NCI-H460 (cell line): ENCODE results near the gene PRICKLE3. TPM values are rescaled to one million over a fixed set of nuclear protein-coding genes. Genes with fewer than 3 reads are reported as not detected.
A peak's percentile ranks its signal among the peaks of the same experiment; 100 is the strongest.
"Not testable (repeated sequence)": the region's sequence is repeated elsewhere in the genome, so short reads cannot be mapped to it uniquely, and the experiment has no call there.

Source experiments
- DNase-seq: peaks from one replicate; pipeline ENCODE4 v3.0.0-alpha.2; 2016; ENCODE audit warnings: low read depth; ENCODE audit errors: extremely low read depth
- total RNA-seq: library from RNA; depleted of rRNA; stranded (reverse); fragments of >200 nt; shearing (Covaris generic); gene quantifications from 2 replicates; pipeline ENCODE4 v1.2.3, GENCODE V29; 2014

PRICKLE3 gene
- total RNA-seq, 1 experiment from 2014 or later, result 13.3 TPM

DNA sequence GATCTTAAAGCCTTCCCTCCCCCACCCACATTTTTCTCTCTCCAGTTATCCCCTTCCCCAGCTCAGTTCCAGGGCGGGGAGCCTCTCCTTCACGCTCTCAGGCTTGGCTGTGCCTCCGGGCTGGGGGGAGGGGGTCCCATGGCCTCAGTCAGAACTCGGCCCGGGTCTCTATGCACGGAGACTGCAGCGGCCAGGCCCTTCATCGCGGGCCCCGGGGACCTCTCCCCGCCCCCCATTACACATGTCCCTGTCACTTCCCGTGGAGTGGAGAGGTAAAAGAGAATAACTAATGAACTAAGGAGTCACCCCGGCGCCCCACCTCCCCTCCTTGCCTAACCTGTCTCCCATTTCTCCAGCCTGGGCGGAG lies 838 bp upstream of the PRICKLE3 start:
- no peak for DNase-seq

DNA sequence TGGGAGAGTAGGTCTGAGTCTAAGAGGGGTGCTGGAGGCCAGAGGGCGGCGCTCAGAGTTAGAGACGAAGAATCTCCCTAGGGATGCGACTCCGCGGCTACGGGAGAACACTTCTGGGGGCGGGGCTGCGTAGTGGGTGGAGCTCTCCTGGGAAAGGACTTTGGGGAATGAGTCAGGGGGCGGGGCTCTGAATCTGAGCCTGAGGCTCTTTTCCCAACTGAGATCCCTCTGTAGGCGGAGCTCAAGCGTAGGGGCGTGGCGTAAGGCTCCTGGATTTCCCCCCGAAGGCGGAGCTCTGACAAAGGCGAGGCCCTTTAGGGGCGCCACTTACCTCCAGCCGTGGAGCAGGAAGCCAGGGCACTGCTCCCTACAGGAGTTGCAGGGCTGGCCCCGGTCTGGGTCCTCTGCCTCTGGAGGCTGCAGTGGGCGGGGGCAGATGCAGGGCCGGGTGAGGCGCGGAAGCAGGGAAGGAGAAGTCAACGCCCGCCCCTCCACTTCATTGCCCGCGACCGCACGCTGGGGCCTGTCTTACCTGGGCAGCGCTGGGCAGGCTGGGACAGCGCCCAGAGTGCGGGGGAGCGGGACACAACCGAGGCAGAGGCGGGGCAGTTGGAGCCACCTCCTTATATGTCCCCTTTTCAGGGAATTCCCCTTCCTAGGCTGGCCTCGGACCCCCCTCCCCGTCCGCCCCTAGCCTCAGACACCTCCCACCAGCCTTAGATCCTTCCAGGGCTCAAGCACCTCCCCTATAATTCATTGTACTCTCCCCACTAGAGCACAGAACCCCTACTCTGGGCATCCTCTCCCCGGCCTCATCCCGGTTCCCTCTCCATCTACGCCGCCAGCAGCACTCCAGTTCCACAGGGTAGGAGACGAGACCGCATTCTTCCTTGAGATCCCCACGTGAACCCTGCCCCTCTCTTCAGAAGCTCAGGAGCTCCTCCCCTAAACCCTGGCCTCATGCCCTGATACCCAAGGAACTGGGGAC lies 1.6 kb downstream of the PRICKLE3 start:
- peak; percentile 95 for DNase-seq

GRCh38 chrX:49183701-49184281 lies 2.4 kb downstream of the PRICKLE3 start:
- no peak for DNase-seq

DNA sequence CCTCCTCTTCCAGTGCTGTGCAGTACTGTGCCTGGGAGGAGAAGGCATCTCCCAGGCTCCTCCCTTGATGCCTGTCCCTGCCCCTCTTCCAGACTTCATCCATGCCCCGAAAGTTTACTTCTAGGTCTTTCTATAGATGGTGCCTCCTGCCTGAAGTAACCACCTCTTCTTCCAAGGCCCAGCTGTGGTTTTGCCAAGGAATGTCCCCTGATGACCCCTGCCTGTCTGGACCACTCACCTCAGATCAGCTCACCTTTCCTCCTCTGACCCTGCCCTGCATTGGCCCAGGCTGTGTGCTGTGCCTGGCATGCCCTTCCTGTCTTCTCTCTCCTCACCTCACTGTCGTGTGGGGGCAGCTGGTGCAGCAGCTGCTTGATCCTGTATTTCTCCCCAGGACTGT lies 6.8 kb downstream of the PRICKLE3 start:
- no peak for DNase-seq

GRCh38 chrX:49178537-49178936 lies 7.6 kb downstream of the PRICKLE3 start:
- no peak for DNase-seq

DNA sequence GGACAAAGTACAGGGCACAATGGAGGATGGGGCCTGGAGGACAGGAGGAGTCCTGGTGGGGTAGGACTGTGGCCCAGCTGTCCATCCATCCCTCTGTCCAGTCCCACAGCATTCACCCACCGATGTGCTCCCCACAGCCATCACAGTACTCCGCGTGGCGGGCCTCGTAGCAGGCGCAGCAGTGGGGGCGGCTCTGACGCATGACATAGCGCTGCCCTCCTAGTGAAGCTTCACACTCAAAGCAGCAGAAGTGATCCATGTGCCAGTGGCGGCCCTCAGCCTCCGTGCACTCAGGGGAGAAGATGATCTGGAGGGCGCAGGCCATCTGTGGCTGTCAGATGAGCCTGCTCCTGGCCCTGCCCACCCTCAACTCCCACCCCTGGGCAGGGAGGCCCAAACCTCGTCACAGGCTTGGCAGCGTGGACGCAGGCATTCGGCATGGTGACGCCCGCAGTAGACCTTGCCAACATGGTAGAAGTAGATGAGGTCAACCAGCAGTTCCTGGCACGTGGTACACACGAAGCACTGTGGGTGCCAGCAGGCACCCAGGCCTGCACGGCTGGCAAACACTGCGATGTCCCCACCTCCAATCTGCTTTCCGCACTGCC lies 8.2 kb downstream of the PRICKLE3 start:
- DNase-seq, result no peak

DNA sequence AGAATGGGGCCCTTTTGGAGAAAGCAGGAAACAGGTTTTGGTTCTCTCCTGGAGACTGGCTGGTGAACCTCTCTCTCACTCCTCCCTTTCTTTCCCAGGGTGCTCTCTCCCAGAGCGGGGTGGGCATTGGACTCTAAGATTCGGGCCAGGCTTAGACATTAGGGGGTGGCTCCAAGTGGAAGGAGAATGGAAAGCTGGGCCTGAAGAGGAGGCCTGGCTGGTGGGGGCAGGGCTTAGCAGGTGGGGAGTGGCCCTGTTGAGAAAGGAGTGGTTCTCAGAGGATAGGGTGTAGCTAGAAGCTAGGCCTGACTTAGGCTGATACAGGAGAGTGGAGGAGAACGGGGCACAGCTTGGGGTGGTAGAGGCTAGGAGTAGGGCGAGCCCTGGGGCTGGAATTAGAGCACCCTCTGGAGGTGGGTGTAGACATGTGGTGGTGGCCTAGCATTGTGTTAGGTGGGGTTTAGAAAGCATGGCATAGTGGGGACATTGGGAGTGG lies 8.8 kb downstream of the PRICKLE3 start:
- no peak for DNase-seq

GRCh38 chrX:49176421-49177326 lies 9.5 kb downstream of the PRICKLE3 start:
- DNase-seq, result no peak

DNA sequence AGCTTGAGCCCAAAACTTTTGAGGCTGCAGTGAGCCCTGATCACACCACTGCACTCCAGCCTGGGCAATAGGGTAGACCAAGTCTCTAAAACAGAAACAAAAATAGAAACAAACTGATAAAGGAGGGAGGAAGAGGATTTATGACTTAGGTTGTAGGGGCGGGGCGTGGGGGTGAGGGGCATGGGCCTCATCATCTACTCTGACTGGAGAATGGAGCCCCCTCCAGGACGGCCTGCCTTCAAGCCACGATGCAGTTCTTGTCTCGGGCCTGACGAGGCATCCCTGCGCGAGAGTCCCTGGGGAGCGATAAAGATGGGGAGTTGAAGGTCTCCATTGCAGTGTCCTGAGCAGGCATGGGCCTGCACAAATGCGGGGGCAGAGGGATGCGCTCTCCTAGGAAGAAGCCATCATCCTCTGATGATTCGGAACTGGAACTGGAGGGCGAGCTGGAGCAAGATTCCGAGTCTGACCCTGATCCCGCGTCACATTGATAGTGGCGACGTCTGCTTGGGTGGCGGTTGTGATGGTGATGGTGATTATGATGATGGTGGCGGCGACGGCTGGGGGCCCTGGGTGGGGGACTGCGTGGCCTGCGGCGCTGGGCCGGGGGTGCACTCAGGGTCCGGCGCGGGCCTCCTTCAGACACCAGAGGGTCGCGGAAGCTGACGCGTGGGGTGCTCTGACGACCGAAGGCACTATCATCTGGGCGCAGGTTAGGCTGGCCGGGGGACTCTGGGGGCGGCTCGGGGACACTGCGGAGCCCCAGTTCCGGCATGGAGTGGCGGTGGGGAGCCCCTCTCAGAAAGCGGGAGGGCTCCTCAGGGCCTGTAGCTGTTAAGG lies 10.5 kb downstream of the PRICKLE3 start:
- no peak for DNase-seq

DNA sequence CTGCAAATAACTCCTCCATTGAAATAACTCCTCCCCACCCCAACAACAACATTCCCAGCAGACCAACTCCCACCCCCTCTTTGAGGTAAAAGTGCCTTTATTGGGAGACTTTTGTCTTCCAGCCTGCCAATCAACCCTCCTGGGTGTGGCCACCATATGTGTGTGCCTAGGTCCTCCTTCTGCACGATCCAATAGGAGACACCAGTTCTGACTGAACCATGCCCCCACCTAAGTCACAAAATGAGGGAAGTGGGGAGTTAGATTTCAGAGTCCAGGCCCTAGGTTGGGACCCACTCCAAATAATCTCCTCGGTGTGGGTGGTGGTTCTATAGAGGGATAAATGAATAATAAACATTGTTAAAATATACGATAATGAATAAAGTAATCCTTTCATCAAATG lies 11.4 kb downstream of the PRICKLE3 start:
- DNase-seq, result no peak

DNA sequence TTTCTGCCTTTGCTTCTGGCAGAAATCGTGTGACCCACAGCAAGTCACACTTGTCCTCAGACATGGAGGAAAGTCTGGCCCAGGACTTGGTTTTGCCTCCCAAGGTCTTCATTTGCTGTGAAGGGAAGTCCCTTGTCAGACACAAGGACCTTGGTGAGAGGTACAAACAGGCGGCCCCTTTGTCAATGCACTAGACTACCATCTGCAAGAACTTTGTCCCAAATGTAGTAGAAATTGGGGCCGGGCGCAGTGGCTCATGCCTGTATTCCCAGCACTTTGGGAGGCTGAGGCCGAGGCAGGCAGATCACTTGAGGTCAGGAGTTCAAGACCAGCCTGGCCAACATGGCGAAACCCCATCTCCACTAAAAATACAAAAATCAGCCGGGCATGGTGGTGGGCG lies 12.6 kb downstream of the PRICKLE3 start:
- not testable (repeated sequence) for DNase-seq

GRCh38 chrX:49172280-49172780 lies 13.8 kb downstream of the PRICKLE3 start:
- peak; percentile 63 for DNase-seq

- DNase-seq, result no peak
Measured at GRCh38 chrX:49171752-49172279, 14.4 kb downstream of the PRICKLE3 start, which contains the start of gene PLP2. PLP2 (plus strand) TSS chrX:49171898; CDS start chrX:49172001, 103 bp downstream.

GRCh38 chrX:49167740-49168108 lies 18.4 kb downstream of the PRICKLE3 start:
- DNase-seq, result no peak

DNA sequence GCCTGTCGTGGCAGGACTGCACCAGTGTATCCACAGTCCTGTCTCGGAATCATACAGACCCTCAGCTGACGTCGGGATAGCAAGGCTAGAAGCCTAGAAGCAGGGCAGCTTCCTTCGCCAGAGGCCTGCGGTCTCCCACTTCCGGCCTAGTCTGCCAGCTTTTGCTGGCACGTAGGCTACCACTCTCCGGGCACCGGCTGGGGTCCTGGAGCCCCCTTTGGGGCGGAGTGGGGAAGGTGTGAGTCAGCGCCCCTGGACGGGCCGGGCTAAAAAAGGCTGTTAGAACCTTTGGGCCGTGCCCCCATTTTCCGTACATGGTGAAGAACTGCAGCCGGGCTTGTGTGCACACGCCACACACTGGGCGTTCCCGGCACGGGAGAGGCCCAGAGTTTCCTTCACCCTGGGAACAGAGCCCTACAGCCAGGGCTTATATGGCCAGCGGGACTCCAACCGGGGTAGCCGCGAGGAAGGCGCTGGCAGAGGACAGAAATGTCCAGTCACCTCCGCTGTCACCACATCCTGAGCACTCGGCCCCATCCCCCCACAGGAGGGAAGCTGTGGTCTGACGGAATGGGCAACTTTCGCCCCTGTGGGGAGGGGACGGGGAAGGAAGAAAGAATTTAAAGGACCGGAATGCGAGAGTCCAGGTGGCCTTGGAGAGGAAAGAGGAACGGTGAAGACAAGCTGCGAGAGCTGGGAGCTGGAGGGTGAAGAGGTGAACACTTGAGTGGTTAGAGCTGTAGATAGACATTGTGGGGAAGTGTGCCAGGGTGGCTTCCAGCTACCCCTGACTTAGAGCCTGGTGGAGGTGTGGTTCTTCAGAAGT lies 19.0 kb downstream of the PRICKLE3 start:
- DNase-seq, result no peak

- DNase-seq, result peak; percentile 86
Measured at GRCh38 chrX:49165901-49166881, 20.0 kb downstream of the PRICKLE3 start.
